GM12873 (cell line): ENCODE measurements around the gene CEP55.

Experiments used
- TF ChIP-seq, protein P1 (sequence below): IDR thresholded peaks from 2 replicates; pipeline ENCODE4 v1.5.1; 2012; ENCODE audit warnings: low read depth, mild to moderate bottlenecking, moderate library complexity, low read length, control low read depth; ENCODE audit not compliant: insufficient read depth; ENCODE audit errors: missing control alignments

CEP55 gene

GRCh38 chr10:93456480-93456879 is 39.9 kb upstream of the CEP55 start:
- TF ChIP-seq, protein P1, sequence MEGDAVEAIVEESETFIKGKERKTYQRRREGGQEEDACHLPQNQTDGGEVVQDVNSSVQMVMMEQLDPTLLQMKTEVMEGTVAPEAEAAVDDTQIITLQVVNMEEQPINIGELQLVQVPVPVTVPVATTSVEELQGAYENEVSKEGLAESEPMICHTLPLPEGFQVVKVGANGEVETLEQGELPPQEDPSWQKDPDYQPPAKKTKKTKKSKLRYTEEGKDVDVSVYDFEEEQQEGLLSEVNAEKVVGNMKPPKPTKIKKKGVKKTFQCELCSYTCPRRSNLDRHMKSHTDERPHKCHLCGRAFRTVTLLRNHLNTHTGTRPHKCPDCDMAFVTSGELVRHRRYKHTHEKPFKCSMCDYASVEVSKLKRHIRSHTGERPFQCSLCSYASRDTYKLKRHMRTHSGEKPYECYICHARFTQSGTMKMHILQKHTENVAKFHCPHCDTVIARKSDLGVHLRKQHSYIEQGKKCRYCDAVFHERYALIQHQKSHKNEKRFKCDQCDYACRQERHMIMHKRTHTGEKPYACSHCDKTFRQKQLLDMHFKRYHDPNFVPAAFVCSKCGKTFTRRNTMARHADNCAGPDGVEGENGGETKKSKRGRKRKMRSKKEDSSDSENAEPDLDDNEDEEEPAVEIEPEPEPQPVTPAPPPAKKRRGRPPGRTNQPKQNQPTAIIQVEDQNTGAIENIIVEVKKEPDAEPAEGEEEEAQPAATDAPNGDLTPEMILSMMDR, result no peak

DNA sequence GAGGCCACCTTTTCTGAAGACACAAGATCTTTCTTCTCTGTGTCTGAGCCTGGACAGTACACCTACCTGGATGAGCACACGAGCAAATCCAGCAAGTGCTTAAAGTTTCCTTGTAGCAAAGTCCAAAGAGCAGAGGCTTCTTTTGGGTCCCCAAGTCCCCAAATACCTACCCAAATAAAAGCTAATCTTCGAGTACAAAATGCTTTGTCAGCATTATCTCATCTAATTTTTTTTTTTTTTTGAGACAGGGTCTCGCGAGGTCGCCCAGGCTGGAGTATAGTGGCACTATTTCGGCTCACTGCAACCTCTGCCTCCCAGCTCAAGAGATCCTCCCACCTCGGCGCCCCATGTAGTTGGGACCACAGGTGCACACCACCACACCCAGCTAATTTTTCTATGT is 38.9 kb upstream of the CEP55 start:
- TF ChIP-seq, protein P1, result no peak

GRCh38 chr10:93458821-93459257 is 37.6 kb upstream of the CEP55 start:
- TF ChIP-seq, protein P1, result no peak

GRCh38 chr10:93459466-93459865 is 36.9 kb upstream of the CEP55 start:
- TF ChIP-seq, protein P1, result no peak

DNA sequence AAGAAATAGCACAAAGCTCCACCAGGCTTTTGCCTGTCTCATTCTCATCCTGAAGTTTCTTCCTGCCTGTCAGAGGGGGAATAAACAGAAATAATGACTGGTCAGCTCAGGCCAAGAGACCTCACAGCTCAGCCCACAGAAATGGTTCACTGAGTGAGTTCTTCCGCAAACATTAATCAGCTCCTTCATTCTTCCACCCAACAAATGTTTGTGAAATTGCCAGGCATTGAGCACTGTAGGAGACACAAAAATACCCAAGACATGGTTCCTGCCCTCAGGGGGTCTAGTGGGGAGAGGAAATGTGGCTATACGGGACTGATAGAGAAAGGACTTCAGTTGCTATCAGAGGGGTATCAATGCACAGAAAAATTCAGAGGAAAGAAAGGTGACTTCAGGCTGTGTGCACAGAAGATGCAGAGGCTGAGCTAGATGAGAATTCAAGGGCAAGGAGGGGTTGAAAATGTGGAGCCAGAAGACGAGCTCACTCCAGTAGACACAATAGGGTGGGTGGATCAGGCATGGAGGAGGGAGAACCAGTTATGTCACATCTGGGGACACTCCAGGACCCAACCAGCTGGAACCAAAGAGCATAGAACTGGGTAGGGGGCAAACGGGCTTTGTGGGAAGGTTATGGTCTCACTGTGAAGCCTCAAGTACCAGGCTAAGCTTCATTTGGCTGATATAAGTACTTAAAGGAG is 35.2 kb upstream of the CEP55 start:
- TF ChIP-seq, protein P1, result no peak

DNA sequence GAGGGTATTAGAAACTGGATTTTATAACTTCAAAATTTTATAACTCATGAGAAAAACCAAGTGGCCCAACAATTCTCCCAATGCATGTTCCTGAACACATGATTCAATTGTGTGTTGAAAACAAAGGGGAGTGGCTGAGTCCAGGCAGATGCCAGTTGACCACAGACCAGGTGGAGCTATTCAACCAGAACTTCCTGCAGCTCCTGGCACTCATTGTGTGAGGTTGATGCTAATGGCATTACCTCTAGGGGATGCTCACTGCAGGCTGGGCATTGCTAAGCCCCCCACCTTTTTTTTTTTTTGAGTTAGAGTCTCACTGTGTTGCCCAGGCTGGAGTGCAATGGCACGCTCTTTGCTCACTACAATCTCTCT is 34.6 kb upstream of the CEP55 start:
- TF ChIP-seq, protein P1, result no peak

DNA sequence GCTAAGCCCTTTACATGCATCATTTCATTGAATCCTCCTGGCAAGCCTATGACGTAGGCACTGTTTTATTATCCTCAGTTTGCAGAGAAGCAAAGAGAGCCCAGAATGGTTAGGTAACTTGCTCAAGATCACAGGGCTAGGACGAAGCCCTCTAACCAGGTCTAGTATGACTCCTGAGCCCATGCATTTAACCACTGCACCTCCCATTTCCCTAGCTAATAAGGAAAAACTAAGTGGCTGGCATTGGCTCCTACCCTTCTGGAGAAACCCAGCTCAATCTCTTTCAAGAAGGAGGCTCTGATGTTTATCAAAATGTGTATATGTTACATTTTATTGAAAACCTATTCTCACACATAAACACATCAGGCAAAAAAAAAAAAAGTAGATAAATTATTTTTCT is 34.0 kb upstream of the CEP55 start:
- TF ChIP-seq, protein P1, result no peak
